NCI-H1436 (cell line): Measurements from ENCODE around the gene ZC3HAV1.
"Not testable (repeated sequence)": the region's sequence is repeated elsewhere in the genome, so short reads cannot be mapped to it uniquely, and the experiment has no call there.

Source experiments
- DNase-seq: peaks from one replicate; lab custom pipeline; 2025; lab: John Stamatoyannopoulos, UW

Gene ZC3HAV1

DNA sequence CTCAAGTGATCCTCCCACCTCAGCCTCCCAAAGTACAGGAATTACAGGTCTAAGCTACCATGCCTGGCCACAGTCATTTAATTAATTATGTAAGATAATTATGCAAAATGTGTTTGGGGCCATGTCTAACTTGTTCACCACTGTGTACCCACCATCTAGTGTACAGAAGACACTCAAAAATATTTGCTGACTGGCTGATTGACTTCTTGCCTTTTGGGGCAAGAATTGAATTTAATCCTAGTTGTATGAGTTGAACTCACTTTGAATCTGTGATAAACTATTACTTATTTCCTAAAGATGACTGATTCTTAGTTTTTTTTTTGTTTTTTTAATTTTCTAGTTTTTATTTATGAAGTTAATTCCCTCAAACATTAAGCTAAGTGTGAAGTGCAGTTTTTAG lies 57.9 kb downstream of the ZC3HAV1 start:
- no peak for DNase-seq

GRCh38 chr7:139049936-139050335 lies 59.6 kb downstream of the ZC3HAV1 start:
- DNase-seq, result no peak

DNA sequence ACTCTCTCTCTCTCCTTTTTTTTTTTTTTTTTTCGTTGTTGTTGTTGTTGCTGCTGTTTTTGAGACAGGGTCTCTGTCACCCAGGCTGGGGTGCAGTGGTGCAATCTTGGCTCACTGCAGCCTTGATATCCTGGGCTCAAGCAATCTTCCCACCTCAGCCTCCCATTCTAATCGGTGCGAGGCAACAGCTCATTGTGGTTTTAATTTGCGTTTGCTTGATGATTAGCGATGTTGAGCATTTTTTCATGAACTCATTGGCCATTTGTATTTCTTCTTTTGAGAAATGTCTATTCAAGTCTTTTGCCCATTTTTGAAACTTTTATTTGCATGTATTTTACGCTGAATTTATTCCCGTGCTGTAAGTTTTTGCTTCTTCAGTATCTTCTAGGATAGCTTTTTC lies 60.4 kb downstream of the ZC3HAV1 start:
- DNase-seq, result no peak

GRCh38 chr7:139047970-139048369 lies 61.5 kb downstream of the ZC3HAV1 start:
- DNase-seq, result no peak

DNA sequence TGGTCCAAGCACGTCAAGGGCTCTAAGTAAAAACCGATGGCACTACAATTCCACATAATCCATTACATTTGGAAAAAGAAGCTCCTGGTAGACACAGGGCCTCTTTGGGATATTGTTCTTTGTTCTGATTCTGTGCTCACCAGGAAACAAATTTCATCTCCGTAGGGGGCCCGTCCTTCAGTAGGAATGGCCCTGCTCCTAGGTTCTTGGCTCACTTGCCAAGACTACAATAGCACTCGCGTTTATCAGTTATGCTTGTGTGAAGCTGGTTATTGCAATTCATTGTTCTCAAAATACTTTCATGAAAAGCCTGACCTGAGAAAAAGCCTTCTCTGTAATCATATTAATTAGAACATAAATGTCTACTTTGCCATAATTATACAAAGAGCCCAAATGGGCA lies 63.4 kb downstream of the ZC3HAV1 start:
- peak; percentile 61 for DNase-seq

DNA sequence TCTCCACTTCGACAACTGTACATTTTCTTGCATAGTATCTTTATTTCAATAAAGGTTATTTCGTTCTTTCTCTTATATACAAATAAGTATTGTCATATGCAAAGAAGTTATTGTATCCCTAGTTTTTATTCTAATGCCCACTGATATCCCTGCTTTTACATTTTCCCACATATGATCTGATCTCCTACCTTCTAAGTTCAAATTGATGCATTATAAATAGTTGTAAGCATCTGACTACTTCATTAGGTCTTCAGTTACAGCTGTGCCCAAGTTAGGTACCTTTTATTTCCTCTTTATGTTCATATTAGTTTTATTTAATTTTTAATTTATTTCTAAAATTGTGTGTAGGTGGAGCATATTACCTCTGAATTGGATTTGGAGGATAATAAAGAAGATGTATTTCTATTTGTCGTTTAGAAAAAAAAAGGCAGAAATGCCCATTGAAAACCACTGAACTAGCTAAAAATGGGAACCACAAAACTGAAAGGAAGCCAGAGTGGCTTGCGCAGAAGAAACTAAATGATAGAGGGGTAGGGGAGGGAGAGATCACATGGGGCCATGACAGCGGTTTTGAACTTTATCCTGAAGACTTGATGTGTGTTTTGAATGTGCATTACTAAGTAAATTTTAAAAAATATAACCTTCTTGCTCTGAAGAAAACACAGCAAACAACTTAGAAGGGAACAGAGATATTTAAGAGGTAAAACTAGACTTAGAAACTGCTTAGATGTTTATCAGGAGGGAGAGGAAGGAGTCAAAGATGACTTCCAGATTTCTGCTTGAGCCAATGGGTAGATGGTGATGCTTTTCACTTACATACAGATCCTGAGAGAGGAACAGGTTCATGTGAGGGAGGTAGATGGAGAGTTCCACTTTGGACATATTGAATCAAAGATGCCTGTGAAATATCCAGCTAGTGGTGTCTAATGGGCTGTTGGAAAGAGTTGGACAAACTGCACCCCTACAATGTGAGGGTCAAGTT lies 64.4 kb downstream of the ZC3HAV1 start:
- no peak for DNase-seq

- DNase-seq, result peak; percentile 4
Measured at GRCh38 chr7:139043823-139044812, 65.4 kb downstream of the ZC3HAV1 start.

- DNase-seq, result no peak
Measured at GRCh38 chr7:139041378-139042085, 68.0 kb downstream of the ZC3HAV1 start.

GRCh38 chr7:139038691-139039090 lies 70.8 kb downstream of the ZC3HAV1 start:
- no peak for DNase-seq

DNA sequence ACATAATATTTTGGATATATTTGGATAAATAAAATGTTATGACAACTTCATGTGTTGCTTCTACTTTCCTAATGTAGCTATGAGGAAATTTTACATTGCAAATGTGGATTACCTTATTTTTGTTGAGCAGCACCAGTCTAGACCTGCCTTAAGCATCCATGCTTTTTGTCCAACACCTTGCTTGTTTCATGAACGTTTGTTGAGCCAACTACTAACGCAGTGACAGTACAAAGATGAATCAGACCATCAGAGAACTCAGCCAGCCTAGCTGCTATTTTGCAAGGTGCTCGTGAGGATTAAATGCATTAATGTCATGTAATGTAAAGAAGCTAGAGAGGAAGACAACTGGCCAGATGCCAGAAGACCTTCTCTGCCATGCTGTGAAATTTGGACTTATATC lies 72.6 kb downstream of the ZC3HAV1 start:
- DNase-seq, result no peak

GRCh38 chr7:139035586-139036353 lies 73.8 kb downstream of the ZC3HAV1 start, which contains the start of gene ZC3HAV1L:
ZC3HAV1L (minus strand) TSS chr7:139036042; CDS start chr7:139036017, 25 bp downstream.
- peak; percentile 62 for DNase-seq

DNA sequence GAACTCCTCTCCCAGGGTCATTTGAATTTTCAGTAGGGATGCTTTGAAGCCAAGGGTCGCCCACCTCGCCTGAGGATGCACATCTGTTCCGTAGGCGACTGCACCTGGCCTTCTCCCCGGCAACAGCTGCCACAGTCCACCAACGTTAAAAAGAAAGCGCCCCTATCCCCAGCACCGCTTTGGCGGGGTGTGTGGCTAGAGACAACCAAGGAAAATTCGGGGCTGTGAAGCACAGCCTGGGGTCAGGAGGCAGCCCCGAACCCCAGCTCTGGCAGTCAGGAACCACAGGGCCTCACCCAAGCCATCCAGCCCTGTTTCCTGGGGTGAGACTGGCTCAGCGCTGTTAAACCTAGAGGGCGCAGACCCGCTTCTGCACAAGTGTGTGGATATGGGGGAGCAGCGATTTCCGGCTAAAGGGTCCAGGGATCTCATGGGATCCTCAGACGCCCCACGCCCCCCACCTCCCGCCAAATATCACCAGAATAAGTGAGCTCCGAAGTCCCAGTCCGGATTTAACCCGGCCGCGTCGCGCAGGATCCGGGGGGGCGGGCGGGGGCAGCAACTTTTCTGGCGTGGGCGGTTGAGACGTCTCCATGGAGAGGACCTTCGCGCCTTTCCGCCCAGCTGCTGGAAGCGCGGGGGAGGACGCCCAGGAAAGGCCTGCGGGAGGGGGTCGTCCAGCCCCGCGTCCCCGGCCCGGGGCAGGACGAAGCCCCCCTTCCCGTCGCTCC lies 74.5 kb downstream of the ZC3HAV1 start:
- no peak for DNase-seq

- DNase-seq, result no peak
Measured at GRCh38 chr7:139034336-139034735, 75.2 kb downstream of the ZC3HAV1 start.

- DNase-seq, result no peak
Measured at GRCh38 chr7:139033346-139034114, 76.0 kb downstream of the ZC3HAV1 start.

DNA sequence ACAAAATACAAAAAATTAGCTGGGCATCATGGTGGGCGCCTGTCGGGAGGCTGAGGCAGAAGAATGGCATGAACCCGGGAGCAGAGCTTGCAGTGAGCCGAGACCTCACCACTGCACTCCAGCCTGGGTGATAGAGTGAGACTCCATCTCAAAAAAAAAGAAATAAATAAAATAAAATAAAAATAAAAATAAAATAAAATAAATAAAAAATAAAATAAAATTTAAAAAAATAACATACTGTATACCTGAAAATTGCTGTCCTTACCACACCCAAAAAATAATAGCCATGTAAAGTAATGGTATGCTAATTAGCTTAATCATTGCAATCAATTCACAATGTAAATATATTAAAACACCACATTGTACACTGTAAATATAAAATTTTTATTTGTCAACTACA lies 77.0 kb downstream of the ZC3HAV1 start:
- no peak for DNase-seq

GRCh38 chr7:139029353-139029752 lies 80.2 kb downstream of the ZC3HAV1 start:
- no peak for DNase-seq

DNA sequence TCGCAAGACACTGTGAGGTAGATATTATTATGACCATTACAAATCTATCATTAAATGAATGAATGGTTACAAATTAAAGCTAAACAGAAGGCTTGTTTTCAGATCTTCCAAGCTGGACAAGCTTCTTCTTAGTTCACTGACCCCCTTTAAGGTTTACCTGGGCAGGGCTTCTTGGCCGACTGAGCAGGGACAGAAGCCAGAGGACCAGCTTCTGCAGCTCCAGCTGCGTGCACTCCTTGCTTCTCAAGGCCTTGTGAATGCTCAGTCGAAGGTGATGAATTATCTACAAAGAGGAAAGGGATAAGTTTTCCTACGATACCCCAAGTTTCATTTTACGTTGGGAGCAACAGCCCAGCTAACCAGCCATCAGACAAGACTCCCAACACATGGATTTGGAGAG lies 83.0 kb downstream of the ZC3HAV1 start:
- no peak for DNase-seq

- not testable (repeated sequence) for DNase-seq
Measured at GRCh38 chr7:139025861-139026260, 83.7 kb downstream of the ZC3HAV1 start.

DNA sequence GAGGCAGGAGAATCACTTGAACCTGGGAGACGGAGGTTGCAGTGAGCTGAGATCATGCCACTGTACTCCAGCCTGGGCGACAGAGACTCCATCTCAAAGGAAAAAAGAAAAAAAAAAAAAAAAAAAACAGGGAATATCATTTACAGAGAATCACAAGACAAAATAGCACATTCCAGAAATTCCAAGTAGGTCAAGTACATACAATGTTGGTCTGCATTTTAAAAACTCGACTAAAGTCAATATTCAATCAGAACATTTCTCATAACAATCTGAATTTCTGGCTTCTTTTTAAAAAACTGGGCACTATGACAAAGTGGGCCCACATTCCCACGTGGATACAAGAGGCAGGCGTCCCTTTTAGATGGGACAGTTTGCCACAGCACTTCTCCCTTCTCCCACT lies 86.4 kb downstream of the ZC3HAV1 start:
- DNase-seq, result no peak

DNA sequence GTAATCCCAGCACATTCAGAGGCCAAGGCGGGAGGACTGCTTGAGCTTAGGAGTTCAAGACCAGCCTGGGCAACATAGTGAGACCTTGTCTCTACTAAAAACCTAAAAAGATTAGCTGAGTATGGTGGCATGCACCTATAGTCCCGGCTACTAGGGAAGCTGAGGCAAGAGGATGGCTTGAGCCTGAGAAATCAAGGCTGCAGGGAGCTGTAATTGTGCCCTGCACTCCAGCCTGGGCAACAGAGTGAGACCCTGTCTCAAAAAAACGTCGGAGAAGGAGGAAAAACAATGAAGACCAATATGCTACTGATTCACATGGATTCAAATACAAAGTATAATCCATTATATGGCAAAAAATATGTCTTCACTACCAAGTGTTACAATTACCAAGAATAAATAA lies 87.2 kb downstream of the ZC3HAV1 start:
- no peak for DNase-seq
